Measurements from ENCODE around the gene EXOSC2.

Gene EXOSC2

DNA sequence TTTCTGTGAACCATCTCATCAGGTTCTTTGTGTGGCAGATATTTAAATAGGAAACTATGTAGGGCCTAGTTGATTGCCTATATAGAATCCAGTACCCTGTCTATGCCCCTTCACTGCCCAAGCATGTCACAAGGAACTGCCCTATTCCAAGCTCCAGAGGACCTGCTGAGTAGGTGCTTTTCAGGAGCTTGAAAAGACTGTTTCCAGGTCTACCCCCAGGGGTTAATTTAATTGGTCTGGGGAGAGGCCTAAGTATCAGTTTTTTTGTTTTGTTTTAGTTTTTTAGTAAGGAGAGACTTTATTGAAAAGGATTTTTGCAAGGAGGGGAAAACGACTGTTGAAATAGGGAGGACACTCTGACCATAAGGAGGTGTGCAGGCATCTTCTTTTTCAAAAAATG, 43.3 kb downstream of the EXOSC2 start:
- DNase-seq, result no peak
- Histone ChIP-seq H3K27ac (ENCODE audit: low read length) (no peak overlapping the region), H3K79me2 (ENCODE audit: low read length) (no peaks in the 10 kb centered on the region), H3K27me3 (replicated peaks; ENCODE audit: insufficient read depth, low read length) (no peaks in the 10 kb centered on the region), H3F3A (ENCODE audit: insufficient read depth, low read length) (no peaks in the 10 kb centered on the region), H3K9me3 (replicated peaks; ENCODE audit: insufficient read depth, low read length) (no peaks in the 10 kb centered on the region), H4K20me1 (ENCODE audit: insufficient read depth, low read length) (no peaks in the 10 kb centered on the region), H3K4me2 (ENCODE audit: low read depth, low read length) (no peak overlapping the region), H3K4me3 (ENCODE audit: low read length) (no peak overlapping the region), H3K9me2 (replicated peaks; ENCODE audit: insufficient read depth, low read length) (no peaks in the 10 kb centered on the region), H2AFZ (ENCODE audit: low read length) (no peak overlapping the region), H3K4me1 (ENCODE audit: low read length) (no peaks in the 10 kb centered on the region), H3K9ac (ENCODE audit: low read length) (no peak overlapping the region), H3K36me3 (replicated peaks; ENCODE audit: insufficient read depth, low read length) (no peaks in the 10 kb centered on the region)
- TF ChIP-seq EZH2 (optimal IDR thresholded peaks at IDR 0.05; ENCODE audit: low read depth, low read length) (no peak), EZH2phosphoT487 (IDR thresholded peaks at IDR 0.05; ENCODE audit: low read length) (no peak)
- TF ChIP-seq, protein P1, sequence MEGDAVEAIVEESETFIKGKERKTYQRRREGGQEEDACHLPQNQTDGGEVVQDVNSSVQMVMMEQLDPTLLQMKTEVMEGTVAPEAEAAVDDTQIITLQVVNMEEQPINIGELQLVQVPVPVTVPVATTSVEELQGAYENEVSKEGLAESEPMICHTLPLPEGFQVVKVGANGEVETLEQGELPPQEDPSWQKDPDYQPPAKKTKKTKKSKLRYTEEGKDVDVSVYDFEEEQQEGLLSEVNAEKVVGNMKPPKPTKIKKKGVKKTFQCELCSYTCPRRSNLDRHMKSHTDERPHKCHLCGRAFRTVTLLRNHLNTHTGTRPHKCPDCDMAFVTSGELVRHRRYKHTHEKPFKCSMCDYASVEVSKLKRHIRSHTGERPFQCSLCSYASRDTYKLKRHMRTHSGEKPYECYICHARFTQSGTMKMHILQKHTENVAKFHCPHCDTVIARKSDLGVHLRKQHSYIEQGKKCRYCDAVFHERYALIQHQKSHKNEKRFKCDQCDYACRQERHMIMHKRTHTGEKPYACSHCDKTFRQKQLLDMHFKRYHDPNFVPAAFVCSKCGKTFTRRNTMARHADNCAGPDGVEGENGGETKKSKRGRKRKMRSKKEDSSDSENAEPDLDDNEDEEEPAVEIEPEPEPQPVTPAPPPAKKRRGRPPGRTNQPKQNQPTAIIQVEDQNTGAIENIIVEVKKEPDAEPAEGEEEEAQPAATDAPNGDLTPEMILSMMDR (IDR thresholded peaks at IDR 0.05; ENCODE audit: low read length), result no peak

DNA sequence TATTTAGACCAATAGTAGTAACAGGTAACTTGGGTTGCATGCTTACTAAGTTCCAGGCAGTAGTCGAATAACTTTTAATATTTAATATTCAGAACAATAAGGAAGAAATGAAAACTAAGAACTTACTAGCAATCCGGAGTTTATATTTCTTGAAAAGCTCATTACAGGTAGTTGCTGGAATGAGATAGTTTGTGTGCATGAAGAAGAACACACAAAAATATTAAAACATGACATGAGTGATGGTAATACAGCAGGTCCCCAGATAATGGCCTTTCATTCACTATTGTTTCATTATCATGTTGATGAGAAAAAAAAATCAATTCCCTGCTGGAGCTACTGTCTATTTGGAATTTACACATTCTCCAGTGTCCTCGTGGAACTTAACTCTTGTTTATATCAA, 44.7 kb downstream of the EXOSC2 start:
- TF ChIP-seq EZH2phosphoT487 (IDR thresholded peaks at IDR 0.05; ENCODE audit: low read length), result no peak
- TF ChIP-seq EZH2 (optimal IDR thresholded peaks at IDR 0.05; ENCODE audit: low read depth, low read length), result no peak
- TF ChIP-seq, protein P1 (IDR thresholded peaks at IDR 0.05; ENCODE audit: low read length), result no peak
- no peaks in the 10 kb centered on the region for H3K79me2 ChIP-seq (ENCODE audit: low read length)

DNA sequence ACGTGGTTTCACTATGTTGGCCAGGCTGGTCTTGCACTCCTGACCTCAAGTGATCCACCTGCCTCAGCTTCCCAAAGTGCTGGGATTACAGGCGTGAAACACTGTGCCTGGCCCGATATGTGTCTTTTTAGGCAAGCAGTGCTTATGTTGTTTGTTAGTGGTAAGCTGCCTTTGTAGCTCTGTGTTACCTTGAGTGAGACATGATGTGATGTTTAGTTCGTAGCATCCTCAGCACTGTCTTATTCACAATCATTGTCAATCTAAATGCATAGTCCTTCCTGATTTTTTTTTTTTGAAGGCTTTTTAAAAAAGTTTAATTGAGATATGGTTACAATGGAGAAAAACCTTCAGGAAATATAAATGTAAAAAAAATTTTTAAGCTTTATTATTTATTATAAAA, 45.5 kb downstream of the EXOSC2 start:
- Histone ChIP-seq H3K79me2 (ENCODE audit: low read length) (no peaks in the 10 kb centered on the region), H2AFZ (ENCODE audit: low read length) (no peak overlapping the region), H3F3A (ENCODE audit: insufficient read depth, low read length) (no peaks in the 10 kb centered on the region)

More for the DNA sequence above, 44.7 kb downstream of the EXOSC2 start:
- Histone ChIP-seq H3K27me3 (replicated peaks; ENCODE audit: insufficient read depth, low read length) (no peaks in the 10 kb centered on the region), H3K4me1 (ENCODE audit: low read length) (no peaks in the 10 kb centered on the region), H2AFZ (ENCODE audit: low read length) (no peak overlapping the region), H3F3A (ENCODE audit: insufficient read depth, low read length) (no peaks in the 10 kb centered on the region), H3K27ac (ENCODE audit: low read length) (no peak overlapping the region), H3K36me3 (replicated peaks; ENCODE audit: insufficient read depth, low read length) (no peaks in the 10 kb centered on the region), H3K9me2 (replicated peaks; ENCODE audit: insufficient read depth, low read length) (no peaks in the 10 kb centered on the region), H3K4me3 (ENCODE audit: low read length) (no peak overlapping the region), H3K9ac (ENCODE audit: low read length) (no peak overlapping the region), H3K4me2 (ENCODE audit: low read depth, low read length) (no peak overlapping the region), H3K9me3 (replicated peaks; ENCODE audit: insufficient read depth, low read length) (no peaks in the 10 kb centered on the region), H4K20me1 (ENCODE audit: insufficient read depth, low read length) (no peaks in the 10 kb centered on the region)
- no peak for DNase-seq

More for the DNA sequence above, 45.5 kb downstream of the EXOSC2 start:
- Histone ChIP-seq H3K9me2 (replicated peaks; ENCODE audit: insufficient read depth, low read length) (no peaks in the 10 kb centered on the region), H3K36me3 (replicated peaks; ENCODE audit: insufficient read depth, low read length) (no peaks in the 10 kb centered on the region), H3K4me1 (ENCODE audit: low read length) (no peaks in the 10 kb centered on the region), H3K9me3 (replicated peaks; ENCODE audit: insufficient read depth, low read length) (no peaks in the 10 kb centered on the region), H4K20me1 (ENCODE audit: insufficient read depth, low read length) (no peaks in the 10 kb centered on the region), H3K27ac (ENCODE audit: low read length) (no peak overlapping the region), H3K4me2 (ENCODE audit: low read depth, low read length) (no peak overlapping the region), H3K9ac (ENCODE audit: low read length) (no peak overlapping the region), H3K27me3 (replicated peaks; ENCODE audit: insufficient read depth, low read length) (no peaks in the 10 kb centered on the region), H3K4me3 (ENCODE audit: low read length) (no peak overlapping the region)
- DNase-seq, result no peak
- no peak for TF ChIP-seq EZH2phosphoT487 (IDR thresholded peaks at IDR 0.05; ENCODE audit: low read length)
- no peak for TF ChIP-seq EZH2 (optimal IDR thresholded peaks at IDR 0.05; ENCODE audit: low read depth, low read length)
- TF ChIP-seq, protein P1 (IDR thresholded peaks at IDR 0.05; ENCODE audit: low read length), result no peak

Measured in MM.1S (cell line).